Body of pancreas (tissue), 4 donors: ENCODE results near the gene RTN4RL2.

ENCODE experiments used
- POLR2A ChIP-seq, 3 donors: fragments of 450-650 bp; IDR thresholded peaks; one replicate each; pipeline ENCODE4 v1.6.1; 2016; ENCODE audit warnings: antibody characterized with exemption in 3 of 3, mild to moderate bottlenecking in 2 of 3
- TF ChIP-seq, protein P1 (sequence below), 7 experiments: fragments of 450-650 bp in 4 of 7; fragments of 200-600 bp in 3 of 7; sonication (generic) in 3 of 7; IDR thresholded peaks; one replicate each; pipeline ENCODE4 v1.5.1; 2016 to 2019; ENCODE audit warnings: antibody characterized with exemption in 7 of 7

DNA sequence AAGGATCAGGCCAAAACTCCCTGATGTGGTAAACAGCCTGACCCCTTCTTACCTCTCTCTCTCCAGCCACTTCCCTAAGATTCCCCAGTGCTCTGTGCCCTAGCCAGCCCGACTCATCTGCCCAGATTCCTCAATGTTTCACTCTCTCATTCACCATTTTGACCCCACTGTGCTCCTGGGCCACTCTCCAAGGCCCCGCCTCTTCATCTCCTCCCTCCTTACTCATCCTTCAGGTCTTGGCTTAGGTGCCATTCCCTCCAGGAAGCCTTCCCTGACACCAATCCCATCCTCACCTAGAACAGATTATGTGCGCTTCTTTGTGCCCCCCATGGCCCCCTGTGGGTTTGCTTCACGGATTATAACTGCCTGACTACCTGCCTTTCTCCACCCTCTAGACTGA, 46.6 kb upstream of the RTN4RL2 start:
- TF ChIP-seq, protein P1, sequence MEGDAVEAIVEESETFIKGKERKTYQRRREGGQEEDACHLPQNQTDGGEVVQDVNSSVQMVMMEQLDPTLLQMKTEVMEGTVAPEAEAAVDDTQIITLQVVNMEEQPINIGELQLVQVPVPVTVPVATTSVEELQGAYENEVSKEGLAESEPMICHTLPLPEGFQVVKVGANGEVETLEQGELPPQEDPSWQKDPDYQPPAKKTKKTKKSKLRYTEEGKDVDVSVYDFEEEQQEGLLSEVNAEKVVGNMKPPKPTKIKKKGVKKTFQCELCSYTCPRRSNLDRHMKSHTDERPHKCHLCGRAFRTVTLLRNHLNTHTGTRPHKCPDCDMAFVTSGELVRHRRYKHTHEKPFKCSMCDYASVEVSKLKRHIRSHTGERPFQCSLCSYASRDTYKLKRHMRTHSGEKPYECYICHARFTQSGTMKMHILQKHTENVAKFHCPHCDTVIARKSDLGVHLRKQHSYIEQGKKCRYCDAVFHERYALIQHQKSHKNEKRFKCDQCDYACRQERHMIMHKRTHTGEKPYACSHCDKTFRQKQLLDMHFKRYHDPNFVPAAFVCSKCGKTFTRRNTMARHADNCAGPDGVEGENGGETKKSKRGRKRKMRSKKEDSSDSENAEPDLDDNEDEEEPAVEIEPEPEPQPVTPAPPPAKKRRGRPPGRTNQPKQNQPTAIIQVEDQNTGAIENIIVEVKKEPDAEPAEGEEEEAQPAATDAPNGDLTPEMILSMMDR (IDR thresholded peaks at IDR 0.05): no peak
- no peak for TF ChIP-seq POLR2A (IDR thresholded peaks at IDR 0.05)
